ENCODE measurements around the gene METTL22. TPM values are rescaled to one million over a fixed set of nuclear protein-coding genes. Genes with fewer than 3 reads are reported as not detected.
A peak's percentile ranks its signal among the peaks of the same experiment; 100 is the strongest.

Gene METTL22
- total and polyA plus RNA-seq, 2 donors (not counting 3 experiments of a cell fraction or from before 2014, with no cell fraction given), result 42.0 to 52.6 TPM

GRCh38 chr16:8623634-8624033, 2.1 kb downstream of the METTL22 start:
- no TSS peak for BruUV-seq (replicated peaks)
- FAIRE-seq, result no peak
- dilution Hi-C loops (cut with MboI; ENCODE audit: extremely low pct_ligation_motif_present, low sequenced_read_pairs) (no loop called here), intact Hi-C loops (cut with micrococcal nuclease) (loop anchor here (2.0 kb wide), 2 partner anchors 51 to 245 kb away; partner anchors contain the start of genes ABAT and CARHSP1)
- Histone ChIP-seq H3K9me3 (replicated peaks; ENCODE audit: control insufficient read depth, insufficient read depth, low read length) (no peaks in the 10 kb centered on the region), H3K79me2 (ENCODE audit: control insufficient read depth, insufficient read depth, low read length) (peaks cover 23% of the 10 kb centered on the region), H3K4me2 (ENCODE audit: insufficient read depth, low read length) (no peak overlapping the region), H3K4me3 (replicated peaks in 1 of 3; ENCODE audit: insufficient read depth in 1 of 3, low read depth in 1 of 3, low read length in 3 of 3) (no peak overlapping the region), H3K27me3 (ENCODE audit: control insufficient read depth in 2 of 2, insufficient read depth in 2 of 2, low read length in 2 of 2) (peaks cover 0 to 7% of the 10 kb centered on the region in 2 experiments), H3K4me1 (ENCODE audit: control insufficient read depth, extremely low read depth, insufficient read depth, low read length) (peaks cover 8% of the 10 kb centered on the region), H3K9me1 (replicated peaks; ENCODE audit: control insufficient read depth, extremely low read depth, insufficient read depth, low read length) (no peaks in the 10 kb centered on the region), H3K36me3 (ENCODE audit: control insufficient read depth in 2 of 2, extremely low read depth in 1 of 2, insufficient read depth in 2 of 2, low read length in 2 of 2) (peaks cover 4 to 21% of the 10 kb centered on the region in 2 experiments), H3K27ac (ENCODE audit: insufficient read depth, low read depth, low read length) (no peak overlapping the region), H3K9ac (replicated peaks; ENCODE audit: extremely low read depth, insufficient read depth, low read length) (no peak overlapping the region), H4K20me1 (replicated peaks; ENCODE audit: control insufficient read depth, extremely low read depth, insufficient read depth, low read length) (no peaks in the 10 kb centered on the region), H2AFZ (ENCODE audit: low read depth, low read length) (no peak overlapping the region)
- TF ChIP-seq, protein P1, sequence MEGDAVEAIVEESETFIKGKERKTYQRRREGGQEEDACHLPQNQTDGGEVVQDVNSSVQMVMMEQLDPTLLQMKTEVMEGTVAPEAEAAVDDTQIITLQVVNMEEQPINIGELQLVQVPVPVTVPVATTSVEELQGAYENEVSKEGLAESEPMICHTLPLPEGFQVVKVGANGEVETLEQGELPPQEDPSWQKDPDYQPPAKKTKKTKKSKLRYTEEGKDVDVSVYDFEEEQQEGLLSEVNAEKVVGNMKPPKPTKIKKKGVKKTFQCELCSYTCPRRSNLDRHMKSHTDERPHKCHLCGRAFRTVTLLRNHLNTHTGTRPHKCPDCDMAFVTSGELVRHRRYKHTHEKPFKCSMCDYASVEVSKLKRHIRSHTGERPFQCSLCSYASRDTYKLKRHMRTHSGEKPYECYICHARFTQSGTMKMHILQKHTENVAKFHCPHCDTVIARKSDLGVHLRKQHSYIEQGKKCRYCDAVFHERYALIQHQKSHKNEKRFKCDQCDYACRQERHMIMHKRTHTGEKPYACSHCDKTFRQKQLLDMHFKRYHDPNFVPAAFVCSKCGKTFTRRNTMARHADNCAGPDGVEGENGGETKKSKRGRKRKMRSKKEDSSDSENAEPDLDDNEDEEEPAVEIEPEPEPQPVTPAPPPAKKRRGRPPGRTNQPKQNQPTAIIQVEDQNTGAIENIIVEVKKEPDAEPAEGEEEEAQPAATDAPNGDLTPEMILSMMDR (IDR thresholded peaks at IDR 0.05; ENCODE audit: extremely low read depth in 1 of 2, insufficient read depth in 1 of 2, low read depth in 1 of 2, low read length in 2 of 2), result no peak
- TF ChIP-seq JUN (IDR thresholded peaks at IDR 0.05; ENCODE audit: borderline replicate concordance, insufficient read depth, insufficient read length, low read depth), result peak; percentile 13
- CTCF ChIA-PET, result interaction anchor here (1.0 to 1.1 kb wide), 2 partner anchors 14 to 50 kb away, joined by 3 read pairs; no protein-coding TSS in a partner anchor
- DNase-seq (ENCODE audit: low read depth, low spot score), result no peak
- POLR2A ChIA-PET, result interaction anchor here (0.6 kb wide), 1 partner anchor 527 kb away, joined by 4 read pairs; no protein-coding TSS in a partner anchor

DNA sequence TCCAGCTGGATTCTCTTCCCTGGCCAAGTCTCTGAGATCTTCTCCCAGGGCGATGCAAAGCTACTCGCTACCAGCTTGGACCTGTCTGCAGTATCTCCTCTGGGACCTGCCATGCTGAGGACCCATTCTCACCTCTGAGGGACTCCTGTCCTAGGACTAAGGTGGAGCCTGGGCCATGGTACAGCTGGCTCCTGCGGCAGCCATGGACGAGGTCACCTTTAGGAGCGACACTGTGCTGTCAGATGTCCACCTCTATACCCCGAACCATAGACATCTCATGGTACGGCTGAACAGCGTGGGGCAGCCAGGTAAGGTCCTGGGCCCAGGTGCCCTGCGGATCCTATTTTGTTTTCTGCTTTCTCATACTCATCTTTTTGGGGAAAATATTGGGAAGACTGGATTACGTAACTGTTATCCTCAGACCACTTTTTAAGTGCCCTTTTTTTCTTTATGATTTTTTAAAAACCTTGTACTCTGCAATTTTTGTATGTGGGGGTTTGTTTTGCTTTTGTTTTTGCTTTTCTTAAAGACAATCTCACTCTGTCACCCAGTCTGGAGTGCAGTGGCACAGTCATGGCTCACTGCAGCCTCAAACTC, 4.1 kb downstream of the METTL22 start:
- Histone ChIP-seq H4K20me1 (replicated peaks; ENCODE audit: control insufficient read depth, extremely low read depth, insufficient read depth, low read length) (no peaks in the 10 kb centered on the region), H3K4me3 (replicated peaks in 1 of 3; ENCODE audit: insufficient read depth in 1 of 3, low read depth in 1 of 3, low read length in 3 of 3) (no peak overlapping the region), H3K9ac (replicated peaks; ENCODE audit: extremely low read depth, insufficient read depth, low read length) (no peak overlapping the region), H3K27ac (ENCODE audit: insufficient read depth, low read depth, low read length) (no peak overlapping the region), H3K27me3 (ENCODE audit: control insufficient read depth in 2 of 2, insufficient read depth in 2 of 2, low read length in 2 of 2) (no peaks in the 10 kb centered on the region), H2AFZ (ENCODE audit: low read depth, low read length) (no peak overlapping the region), H3K9me3 (replicated peaks; ENCODE audit: control insufficient read depth, insufficient read depth, low read length) (no peaks in the 10 kb centered on the region), H3K4me2 (ENCODE audit: insufficient read depth, low read length) (no peak overlapping the region), H3K79me2 (ENCODE audit: control insufficient read depth, insufficient read depth, low read length) (peaks cover 23% of the 10 kb centered on the region), H3K4me1 (ENCODE audit: control insufficient read depth, extremely low read depth, insufficient read depth, low read length) (peaks cover 8% of the 10 kb centered on the region), H3K9me1 (replicated peaks; ENCODE audit: control insufficient read depth, extremely low read depth, insufficient read depth, low read length) (no peaks in the 10 kb centered on the region), H3K36me3 (ENCODE audit: control insufficient read depth in 2 of 2, extremely low read depth in 1 of 2, insufficient read depth in 2 of 2, low read length in 2 of 2) (peaks cover 15 to 36% of the 10 kb centered on the region in 2 experiments)
- ChIA-PET CTCF (no interaction called here), POLR2A (no interaction called here)
- dilution Hi-C loops (cut with MboI; ENCODE audit: extremely low pct_ligation_motif_present, low sequenced_read_pairs) (no loop called here), intact Hi-C loops (cut with micrococcal nuclease) (no loop called here)
- DNase-seq (ENCODE audit: low read depth, low spot score), result no peak
- TF ChIP-seq POLR2A (IDR thresholded peaks at IDR 0.05; ENCODE audit: low read depth, low read length) (no peak), GATA2 (IDR thresholded peaks at IDR 0.05; ENCODE audit: insufficient read depth, insufficient read length, low read depth, low read length) (no peak), EZH2 (IDR thresholded peaks at IDR 0.05; ENCODE audit: borderline replicate concordance, low read depth, low read length, severe bottlenecking) (no peak), FOS (IDR thresholded peaks at IDR 0.05; ENCODE audit: borderline replicate concordance, insufficient read depth, low read length) (no peak), POLR2AphosphoS5 (IDR thresholded peaks at IDR 0.05; ENCODE audit: insufficient read depth, low read depth, low read length) (no peak), MYC (IDR thresholded peaks at IDR 0.05; ENCODE audit: low read depth, low read length) (no peak), JUN (IDR thresholded peaks at IDR 0.05; ENCODE audit: borderline replicate concordance, insufficient read depth, insufficient read length, low read depth) (no peak)
- TF ChIP-seq, protein P1 (IDR thresholded peaks at IDR 0.05; ENCODE audit: extremely low read depth in 1 of 2, insufficient read depth in 1 of 2, low read depth in 1 of 2, low read length in 2 of 2), result no peak
- TF ChIP-seq, protein P2, sequence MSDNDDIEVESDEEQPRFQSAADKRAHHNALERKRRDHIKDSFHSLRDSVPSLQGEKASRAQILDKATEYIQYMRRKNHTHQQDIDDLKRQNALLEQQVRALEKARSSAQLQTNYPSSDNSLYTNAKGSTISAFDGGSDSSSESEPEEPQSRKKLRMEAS (IDR thresholded peaks at IDR 0.05; ENCODE audit: insufficient read depth, insufficient read length), result no peak
- FAIRE-seq, result no peak
- no TSS peak for BruUV-seq (replicated peaks)
